Breast epithelium (tissue), 3 donors: ENCODE results near the gene TACR2.

Experiments used
- POLR2A ChIP-seq: fragments of 450-650 bp; IDR thresholded peaks from one replicate; pipeline ENCODE4 v1.6.1; 2016; ENCODE audit warnings: antibody characterized with exemption, mild to moderate bottlenecking, moderate library complexity
- POLR2AphosphoS5 ChIP-seq, 3 donors: sonication (generic); formaldehyde crosslinking; IDR thresholded peaks; one replicate each; pipeline ENCODE4 v1.6.1; 2017; ENCODE audit warnings: antibody characterized with exemption in 3 of 3
- TF ChIP-seq, protein P1 (sequence below), 3 donors: fragments of 450-650 bp; IDR thresholded peaks; one replicate each; pipeline ENCODE4 v1.5.1; 2016 to 2017; ENCODE audit warnings: antibody characterized with exemption in 3 of 3, mild to moderate bottlenecking in 3 of 3, moderate library complexity in 3 of 3

DNA sequence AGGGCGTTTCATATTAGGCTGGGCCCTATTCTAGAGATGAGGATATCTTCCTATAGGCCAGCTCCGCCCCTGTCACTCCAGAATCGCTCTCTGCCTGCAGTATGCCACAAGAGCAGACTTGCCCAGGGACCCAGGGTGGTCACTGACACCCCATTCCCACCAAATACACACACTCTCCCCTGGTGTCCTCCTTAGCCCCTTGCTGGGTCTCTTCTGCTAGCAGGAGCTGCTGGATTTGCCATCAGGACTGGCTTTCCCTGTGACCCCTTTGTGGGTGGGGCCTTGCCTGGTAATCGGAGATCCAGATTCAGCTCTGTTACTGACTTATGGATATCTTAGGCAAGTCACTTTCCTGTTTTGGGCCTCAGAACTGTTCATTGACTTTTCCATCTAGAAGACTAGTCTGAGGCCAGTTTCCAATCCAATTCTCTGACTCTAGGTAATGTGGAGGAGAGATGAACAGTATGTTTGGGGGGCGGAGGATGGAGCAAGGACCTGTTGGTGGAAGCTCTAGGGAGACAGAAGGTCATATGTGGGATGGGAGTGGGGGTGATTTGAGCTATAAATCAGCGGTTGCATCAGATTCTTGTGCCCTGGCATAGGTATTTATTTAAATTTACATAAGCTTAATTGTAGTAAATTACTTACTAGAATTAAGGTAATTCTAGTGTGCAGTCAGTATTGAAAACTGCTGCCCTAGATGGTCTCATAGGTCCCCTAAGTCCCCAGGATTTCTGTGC, 36.1 kb upstream of the TACR2 start:
- no peak for TF ChIP-seq POLR2A
- no peak for TF ChIP-seq POLR2AphosphoS5 (IDR thresholded peaks at IDR 0.05)
- TF ChIP-seq, protein P1, sequence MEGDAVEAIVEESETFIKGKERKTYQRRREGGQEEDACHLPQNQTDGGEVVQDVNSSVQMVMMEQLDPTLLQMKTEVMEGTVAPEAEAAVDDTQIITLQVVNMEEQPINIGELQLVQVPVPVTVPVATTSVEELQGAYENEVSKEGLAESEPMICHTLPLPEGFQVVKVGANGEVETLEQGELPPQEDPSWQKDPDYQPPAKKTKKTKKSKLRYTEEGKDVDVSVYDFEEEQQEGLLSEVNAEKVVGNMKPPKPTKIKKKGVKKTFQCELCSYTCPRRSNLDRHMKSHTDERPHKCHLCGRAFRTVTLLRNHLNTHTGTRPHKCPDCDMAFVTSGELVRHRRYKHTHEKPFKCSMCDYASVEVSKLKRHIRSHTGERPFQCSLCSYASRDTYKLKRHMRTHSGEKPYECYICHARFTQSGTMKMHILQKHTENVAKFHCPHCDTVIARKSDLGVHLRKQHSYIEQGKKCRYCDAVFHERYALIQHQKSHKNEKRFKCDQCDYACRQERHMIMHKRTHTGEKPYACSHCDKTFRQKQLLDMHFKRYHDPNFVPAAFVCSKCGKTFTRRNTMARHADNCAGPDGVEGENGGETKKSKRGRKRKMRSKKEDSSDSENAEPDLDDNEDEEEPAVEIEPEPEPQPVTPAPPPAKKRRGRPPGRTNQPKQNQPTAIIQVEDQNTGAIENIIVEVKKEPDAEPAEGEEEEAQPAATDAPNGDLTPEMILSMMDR (IDR thresholded peaks at IDR 0.05) = no peak
